AG04450 (cell line): ENCODE results near the gene TRAP1. TPM values are rescaled to one million over a fixed set of nuclear protein-coding genes. Genes with fewer than 3 reads are reported as not detected.

Experiments used
- CTCF ChIA-PET: fragments of 300-600, 350-600 bp; formaldehyde crosslinking; extraction: SDS; loops from one replicate; lab custom pipeline; 2022; ENCODE audit warnings: antibody characterized with exemption, inconsistent platforms; lab: Charles Lee
- POLR2A ChIA-PET: fragments of 350-600 bp; formaldehyde crosslinking; extraction: SDS; loops from one replicate; lab custom pipeline; 2021; ENCODE audit warnings: antibody characterized with exemption, inconsistent platforms; lab: Yijun Ruan, JAX
- DNase-seq: peaks from one replicate; pipeline ENCODE4 v3.0.0-alpha.2; 2011; ENCODE audit warnings: low read depth, low spot score
- H3K27ac ChIP-seq: one replicate; pipeline ENCODE4 v1.5.1; 2012; ENCODE audit warnings: low read depth, low read length, control low read depth
- H3K27me3 ChIP-seq: one replicate; pipeline ENCODE4 v1.6.0; 2012; ENCODE audit warnings: low read length; ENCODE audit not compliant: control insufficient read depth, insufficient read depth
- H3K4me3 ChIP-seq: 2 replicates; pipeline ENCODE4 v1.5.1; 2011; ENCODE audit warnings: mild to moderate bottlenecking, low read depth, low read length, control low read depth
- H3K9me3 ChIP-seq: 2 replicates; pipeline ENCODE4 v1.5.1; 2012; ENCODE audit warnings: low read length; ENCODE audit not compliant: control insufficient read depth, insufficient read depth
- polyA plus RNA-seq: library from polyadenylated mRNA; depleted of rRNA; stranded (reverse); fragments of >200 nt; gene quantifications from 2 replicates; pipeline ENCODE4 v1.2.3, GENCODE V29; 2011
- TF ChIP-seq, protein P1 (sequence below): IDR thresholded peaks from 2 replicates; pipeline ENCODE4 v1.5.1; 2011; ENCODE audit warnings: low read depth, low read length, control low read depth, inconsistent platforms

TRAP1 gene
- polyA plus RNA-seq, 1 experiment = 83.9 TPM

DNA sequence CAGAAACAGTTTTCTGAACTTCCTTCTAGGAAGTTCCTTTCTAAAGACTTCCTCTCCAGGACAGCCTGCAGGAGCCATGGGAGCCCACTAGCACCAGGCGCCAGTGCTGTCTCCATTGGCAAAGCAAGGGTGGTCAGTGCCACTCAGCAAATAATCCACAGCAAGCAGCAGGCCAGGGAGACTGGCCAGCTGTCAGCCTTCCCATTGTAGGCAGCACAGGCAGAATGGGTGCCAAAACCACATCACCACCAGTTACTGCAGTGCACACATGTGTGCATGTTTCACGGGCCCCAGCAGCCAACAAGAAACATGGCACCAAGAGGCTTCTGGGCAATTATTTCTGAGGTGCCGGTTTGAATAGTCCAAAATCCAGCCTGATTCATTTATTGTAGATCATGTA is 36.1 kb downstream of the TRAP1 start:
- Histone ChIP-seq H3K27ac (no peak overlapping the region), H3K27me3 (no peaks in the 10 kb centered on the region), H3K4me3 (no peak overlapping the region), H3K9me3 (no peaks in the 10 kb centered on the region)
- ChIA-PET POLR2A (no interaction called here), CTCF (interaction anchor here (0.8 to 2.4 kb wide), 3 partner anchors 9 to 25 kb away, joined by 3 to 19 read pairs (median 3); no protein-coding TSS in a partner anchor)
- no peak for DNase-seq
- TF ChIP-seq, protein P1, sequence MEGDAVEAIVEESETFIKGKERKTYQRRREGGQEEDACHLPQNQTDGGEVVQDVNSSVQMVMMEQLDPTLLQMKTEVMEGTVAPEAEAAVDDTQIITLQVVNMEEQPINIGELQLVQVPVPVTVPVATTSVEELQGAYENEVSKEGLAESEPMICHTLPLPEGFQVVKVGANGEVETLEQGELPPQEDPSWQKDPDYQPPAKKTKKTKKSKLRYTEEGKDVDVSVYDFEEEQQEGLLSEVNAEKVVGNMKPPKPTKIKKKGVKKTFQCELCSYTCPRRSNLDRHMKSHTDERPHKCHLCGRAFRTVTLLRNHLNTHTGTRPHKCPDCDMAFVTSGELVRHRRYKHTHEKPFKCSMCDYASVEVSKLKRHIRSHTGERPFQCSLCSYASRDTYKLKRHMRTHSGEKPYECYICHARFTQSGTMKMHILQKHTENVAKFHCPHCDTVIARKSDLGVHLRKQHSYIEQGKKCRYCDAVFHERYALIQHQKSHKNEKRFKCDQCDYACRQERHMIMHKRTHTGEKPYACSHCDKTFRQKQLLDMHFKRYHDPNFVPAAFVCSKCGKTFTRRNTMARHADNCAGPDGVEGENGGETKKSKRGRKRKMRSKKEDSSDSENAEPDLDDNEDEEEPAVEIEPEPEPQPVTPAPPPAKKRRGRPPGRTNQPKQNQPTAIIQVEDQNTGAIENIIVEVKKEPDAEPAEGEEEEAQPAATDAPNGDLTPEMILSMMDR = no peak

GRCh38 chr16:3677994-3678393 is 39.3 kb downstream of the TRAP1 start:
- CTCF ChIA-PET = interaction anchor here (1.4 kb wide), 1 partner anchor 12 kb away, joined by 4 read pairs; no protein-coding TSS in a partner anchor
- POLR2A ChIA-PET = no interaction called here
- TF ChIP-seq, protein P1 = no peak
- H3K9me3 ChIP-seq = no peaks in the 10 kb centered on the region; the same call in 1 of the 2 replicates
- no peak overlapping the region for H3K27ac ChIP-seq
- H3K4me3 ChIP-seq = no peak overlapping the region
- no peak for DNase-seq
- H3K27me3 ChIP-seq = no peaks in the 10 kb centered on the region

- H3K27ac ChIP-seq = no peak overlapping the region
- POLR2A ChIA-PET = no interaction called here
- TF ChIP-seq, protein P1 = no peak
- no peaks in the 10 kb centered on the region for H3K27me3 ChIP-seq
- H3K4me3 ChIP-seq = no peak overlapping the region
- no peak for DNase-seq
- peaks cover 2% of the 10 kb centered on the region; the same call in 1 of the 2 replicates for H3K9me3 ChIP-seq
- CTCF ChIA-PET = interaction anchor here (0.8 kb wide), 1 partner anchor 14 kb away, joined by 3 read pairs; no protein-coding TSS in a partner anchor
These were observed 41.7 kb downstream of the TRAP1 start for GRCh38 chr16:3675601-3676130.

DNA sequence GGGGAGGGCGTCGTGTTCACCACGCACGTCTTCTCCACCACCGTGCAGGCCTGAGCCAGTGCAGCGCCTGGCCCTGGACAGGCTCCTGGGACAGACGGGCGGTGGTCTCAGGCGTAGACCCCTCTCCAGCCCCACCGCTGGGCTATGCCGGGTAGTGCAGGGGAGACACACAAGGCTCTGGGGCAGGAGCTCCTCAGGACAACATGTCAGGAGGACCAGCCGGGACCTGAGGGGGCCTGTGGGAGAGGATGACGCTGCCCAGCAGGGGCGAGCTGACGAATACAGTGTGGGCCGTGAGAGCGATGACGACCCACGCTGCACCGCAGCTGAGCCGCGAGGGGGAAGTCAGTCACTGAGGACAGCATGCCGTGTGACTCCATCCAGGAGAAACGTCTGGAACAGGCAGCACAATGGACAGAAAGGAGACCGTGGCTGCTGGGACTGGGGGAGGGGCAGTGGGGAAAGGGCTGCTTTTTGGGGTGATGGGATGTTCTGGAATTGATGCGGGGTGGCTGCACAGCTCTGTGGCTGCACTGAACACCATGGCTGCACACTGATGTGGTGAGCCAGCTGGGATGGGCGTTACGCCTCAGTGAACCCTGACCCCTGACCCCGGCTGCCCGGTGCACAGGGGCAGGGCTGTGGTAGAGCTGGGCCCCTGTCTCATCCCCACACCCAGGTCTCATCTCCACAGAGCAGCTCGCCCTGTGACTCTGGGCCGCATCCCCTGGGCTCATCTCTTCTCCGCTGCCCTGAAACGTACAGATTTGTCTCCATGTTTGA is 42.6 kb downstream of the TRAP1 start:
- H3K27ac ChIP-seq = no peak overlapping the region
- H3K4me3 ChIP-seq = no peak overlapping the region
- ChIA-PET CTCF (no interaction called here), POLR2A (no interaction called here)
- no peaks in the 10 kb centered on the region for H3K27me3 ChIP-seq
- TF ChIP-seq, protein P1 = no peak
- H3K9me3 ChIP-seq = peaks cover 3% of the 10 kb centered on the region; the same call in 1 of the 2 replicates
- no peak for DNase-seq
